NCI-H128 (cell line): ENCODE measurements around the gene SLIT2.

Source experiments
- DNase-seq: peaks from one replicate; lab custom pipeline; 2025; ENCODE audit not compliant: unreplicated experiment; lab: John Stamatoyannopoulos, UW

The SLIT2 gene

GRCh38 chr4:20264688-20265087, 13.0 kb downstream of the SLIT2 start:
- DNase-seq: no peak

GRCh38 chr4:20265726-20266125, 14.0 kb downstream of the SLIT2 start:
- DNase-seq: no peak

- DNase-seq: no peak
Measured at GRCh38 chr4:20266215-20267082, 14.7 kb downstream of the SLIT2 start.

GRCh38 chr4:20268028-20268427, 16.3 kb downstream of the SLIT2 start:
- DNase-seq: no peak

- DNase-seq: no peak
Measured at GRCh38 chr4:20269320-20269719, 17.6 kb downstream of the SLIT2 start.

GRCh38 chr4:20271950-20272349, 20.2 kb downstream of the SLIT2 start:
- DNase-seq: no peak

GRCh38 chr4:20272411-20272872, 20.7 kb downstream of the SLIT2 start:
- no peak for DNase-seq

GRCh38 chr4:20273793-20274192, 22.1 kb downstream of the SLIT2 start:
- DNase-seq: no peak

- DNase-seq: no peak
Measured at GRCh38 chr4:20276848-20277247, 25.1 kb downstream of the SLIT2 start.

- DNase-seq: no peak
Measured at GRCh38 chr4:20278195-20278594, 26.5 kb downstream of the SLIT2 start.

- no peak for DNase-seq
Measured at GRCh38 chr4:20279381-20279780, 27.7 kb downstream of the SLIT2 start.

GRCh38 chr4:20281453-20281852, 29.7 kb downstream of the SLIT2 start:
- no peak for DNase-seq

GRCh38 chr4:20283039-20283438, 31.3 kb downstream of the SLIT2 start:
- DNase-seq: no peak

- no peak for DNase-seq
Measured at GRCh38 chr4:20284990-20285389, 33.3 kb downstream of the SLIT2 start.

- DNase-seq: no peak
Measured at GRCh38 chr4:20287246-20287645, 35.5 kb downstream of the SLIT2 start.

GRCh38 chr4:20288047-20288650, 36.4 kb downstream of the SLIT2 start:
- no peak for DNase-seq

GRCh38 chr4:20288846-20289512, 37.3 kb downstream of the SLIT2 start:
- no peak for DNase-seq

GRCh38 chr4:20289782-20290181, 38.1 kb downstream of the SLIT2 start:
- no peak for DNase-seq

- no peak for DNase-seq
Measured at GRCh38 chr4:20292739-20293138, 41.0 kb downstream of the SLIT2 start.

- DNase-seq: no peak
Measured at GRCh38 chr4:20297261-20297660, 45.6 kb downstream of the SLIT2 start.

- DNase-seq: no peak
Measured at GRCh38 chr4:20297783-20298182, 46.1 kb downstream of the SLIT2 start.

GRCh38 chr4:20298455-20298854, 46.8 kb downstream of the SLIT2 start:
- DNase-seq: no peak
